Epithelial cell of esophagus (primary cell): ENCODE results near the gene PCYOX1L.
"Not testable (repeated sequence)": the region's sequence is repeated elsewhere in the genome, so short reads cannot be mapped to it uniquely, and the experiment has no call there.

Experiments
- DNase-seq: peaks from one replicate; pipeline ENCODE4 v3.0.0; 2010; ENCODE audit warnings: low read depth
- H3K4me3 ChIP-seq: 2 replicates; pipeline ENCODE4 v1.5.1; 2011; ENCODE audit warnings: mild to moderate bottlenecking, low read length, control low read depth
- TF ChIP-seq, protein P1 (sequence below): IDR thresholded peaks from 2 replicates; pipeline ENCODE4 v1.5.1; 2011; ENCODE audit warnings: low read depth, mild to moderate bottlenecking, low read length, control low read depth, inconsistent platforms; ENCODE audit not compliant: insufficient read depth; ENCODE audit errors: missing control alignments

Gene PCYOX1L

DNA sequence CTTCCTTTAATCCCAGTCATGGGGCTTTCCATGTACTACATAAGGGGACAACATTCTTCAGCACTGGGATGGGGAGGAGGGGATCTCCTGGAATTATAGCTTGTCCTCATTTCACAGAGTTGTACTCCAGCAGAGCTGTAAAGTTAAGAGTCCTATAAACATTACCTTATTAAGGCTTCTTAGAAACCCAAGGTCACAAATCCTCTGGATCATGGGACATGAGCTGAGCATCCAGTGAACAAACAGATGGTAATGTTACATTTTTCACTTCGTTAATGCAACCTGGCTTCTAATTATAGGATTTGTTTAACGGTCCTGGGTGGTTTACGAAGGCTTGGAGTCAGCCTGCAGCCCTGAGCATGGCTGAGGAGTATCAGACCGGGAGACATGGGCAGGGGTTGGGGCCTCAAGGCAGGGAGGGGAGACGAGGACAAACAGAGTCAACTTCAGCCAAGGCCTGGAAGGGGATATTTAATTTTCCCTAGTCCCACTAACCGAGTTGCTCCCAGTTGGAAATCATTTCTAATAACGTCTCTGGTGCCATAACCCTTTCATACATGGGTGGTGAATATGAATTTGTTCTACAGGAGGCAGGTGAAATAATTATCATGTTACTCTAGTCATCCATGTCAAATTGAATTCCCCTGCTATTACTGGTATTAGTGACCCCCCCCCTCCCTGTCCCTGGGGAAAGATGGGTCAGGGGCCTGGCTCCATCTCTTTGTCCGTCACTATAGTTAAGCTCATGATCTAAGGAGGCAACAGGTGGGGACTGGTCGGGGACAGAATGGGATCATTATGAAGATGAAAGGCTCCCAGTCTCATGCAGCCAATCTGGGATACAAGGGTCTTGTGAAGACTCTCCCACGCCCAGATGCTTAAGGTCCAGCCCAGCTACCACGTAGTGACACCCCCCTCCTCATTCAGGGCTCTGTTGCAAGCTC is 32.0 kb downstream of the PCYOX1L start:
- no peak for DNase-seq
- TF ChIP-seq, protein P1, sequence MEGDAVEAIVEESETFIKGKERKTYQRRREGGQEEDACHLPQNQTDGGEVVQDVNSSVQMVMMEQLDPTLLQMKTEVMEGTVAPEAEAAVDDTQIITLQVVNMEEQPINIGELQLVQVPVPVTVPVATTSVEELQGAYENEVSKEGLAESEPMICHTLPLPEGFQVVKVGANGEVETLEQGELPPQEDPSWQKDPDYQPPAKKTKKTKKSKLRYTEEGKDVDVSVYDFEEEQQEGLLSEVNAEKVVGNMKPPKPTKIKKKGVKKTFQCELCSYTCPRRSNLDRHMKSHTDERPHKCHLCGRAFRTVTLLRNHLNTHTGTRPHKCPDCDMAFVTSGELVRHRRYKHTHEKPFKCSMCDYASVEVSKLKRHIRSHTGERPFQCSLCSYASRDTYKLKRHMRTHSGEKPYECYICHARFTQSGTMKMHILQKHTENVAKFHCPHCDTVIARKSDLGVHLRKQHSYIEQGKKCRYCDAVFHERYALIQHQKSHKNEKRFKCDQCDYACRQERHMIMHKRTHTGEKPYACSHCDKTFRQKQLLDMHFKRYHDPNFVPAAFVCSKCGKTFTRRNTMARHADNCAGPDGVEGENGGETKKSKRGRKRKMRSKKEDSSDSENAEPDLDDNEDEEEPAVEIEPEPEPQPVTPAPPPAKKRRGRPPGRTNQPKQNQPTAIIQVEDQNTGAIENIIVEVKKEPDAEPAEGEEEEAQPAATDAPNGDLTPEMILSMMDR, result no peak

DNA sequence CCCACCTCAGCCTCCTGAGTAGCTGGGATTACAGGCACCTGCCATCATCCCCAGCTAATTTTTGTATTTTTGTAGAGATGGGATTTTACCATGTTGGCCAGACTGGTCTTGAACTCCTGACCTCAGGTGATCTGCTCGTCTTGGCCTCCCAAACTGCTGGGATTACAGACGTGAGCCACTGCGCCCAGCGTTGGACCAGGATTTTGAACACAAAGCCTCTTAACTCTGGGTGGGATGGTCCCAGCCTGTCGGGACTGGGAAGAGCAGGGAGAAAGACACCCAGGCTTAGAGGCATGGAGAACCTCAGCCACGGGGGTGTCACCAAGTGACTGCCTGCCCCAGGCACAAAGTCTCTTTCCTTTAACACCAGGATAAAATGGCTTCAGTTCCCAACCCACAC is 33.2 kb downstream of the PCYOX1L start:
- H3K4me3 ChIP-seq, DNase-seq: not testable (repeated sequence)

More for the DNA sequence above, 32.0 kb downstream of the PCYOX1L start:
- H3K4me3 ChIP-seq, result no peak overlapping the region

DNA sequence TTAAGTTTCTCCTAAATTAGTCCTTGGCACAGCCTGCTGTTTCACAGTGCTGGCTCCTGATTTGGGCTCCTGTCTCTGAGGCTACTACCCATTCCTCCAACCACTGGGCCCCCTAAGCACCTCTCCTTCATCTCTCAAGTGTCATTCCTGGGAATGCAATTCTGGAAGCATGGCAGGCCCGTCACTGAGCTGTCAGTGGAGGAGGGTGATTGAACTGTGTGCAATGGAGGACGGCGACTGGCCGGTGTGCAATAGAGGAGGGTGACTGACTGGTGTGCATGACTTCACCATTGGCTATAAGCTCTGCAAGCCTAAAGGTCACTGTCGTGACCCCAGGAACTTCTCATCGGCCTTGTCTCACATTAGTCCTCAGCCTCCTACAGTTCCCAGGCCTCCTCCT is 33.7 kb downstream of the PCYOX1L start:
- DNase-seq, result no peak
- no peak overlapping the region for H3K4me3 ChIP-seq
- TF ChIP-seq, protein P1, result no peak

DNA sequence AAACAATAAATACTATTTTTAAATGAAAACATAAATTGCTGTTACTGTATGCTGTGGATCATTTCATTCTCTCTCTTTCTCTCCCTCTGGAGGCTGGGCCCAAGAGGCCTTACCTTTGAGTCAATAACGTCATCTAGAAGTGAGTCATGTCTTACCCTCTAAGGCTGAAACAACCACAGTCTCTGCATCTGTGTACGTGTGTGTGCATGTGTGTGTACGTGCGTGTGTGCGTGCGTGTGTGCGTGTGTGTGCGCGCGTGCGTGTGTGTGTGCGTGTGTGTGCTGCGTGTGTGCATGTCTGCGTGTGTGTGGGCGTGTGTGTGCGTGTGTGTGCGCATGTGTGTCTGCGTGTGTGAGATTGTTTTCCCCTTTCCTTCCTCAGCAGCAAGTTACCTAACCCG is 34.9 kb downstream of the PCYOX1L start:
- TF ChIP-seq, protein P1, result no peak
- peak; percentile 83 for DNase-seq
- no peak overlapping the region for H3K4me3 ChIP-seq

DNA sequence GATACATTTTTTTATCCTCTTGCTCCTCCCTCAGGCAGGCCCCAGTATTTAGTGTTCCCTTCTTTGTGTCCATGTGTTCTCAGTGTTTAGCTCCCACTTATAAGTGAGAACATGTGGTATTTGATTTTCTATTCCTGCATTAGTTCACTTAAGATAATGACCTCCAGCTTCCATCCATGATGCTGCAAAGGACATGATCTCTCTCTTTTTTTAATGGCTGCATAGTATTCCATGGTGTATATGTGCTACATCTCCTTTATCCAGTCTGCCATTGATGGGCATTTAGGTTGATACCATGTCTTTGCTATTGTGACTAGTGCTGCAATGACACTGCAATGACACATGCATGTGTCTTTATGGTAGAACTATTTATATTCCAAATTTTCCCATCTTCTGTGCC is 37.1 kb downstream of the PCYOX1L start:
- not testable (repeated sequence) for H3K4me3 ChIP-seq, DNase-seq

DNA sequence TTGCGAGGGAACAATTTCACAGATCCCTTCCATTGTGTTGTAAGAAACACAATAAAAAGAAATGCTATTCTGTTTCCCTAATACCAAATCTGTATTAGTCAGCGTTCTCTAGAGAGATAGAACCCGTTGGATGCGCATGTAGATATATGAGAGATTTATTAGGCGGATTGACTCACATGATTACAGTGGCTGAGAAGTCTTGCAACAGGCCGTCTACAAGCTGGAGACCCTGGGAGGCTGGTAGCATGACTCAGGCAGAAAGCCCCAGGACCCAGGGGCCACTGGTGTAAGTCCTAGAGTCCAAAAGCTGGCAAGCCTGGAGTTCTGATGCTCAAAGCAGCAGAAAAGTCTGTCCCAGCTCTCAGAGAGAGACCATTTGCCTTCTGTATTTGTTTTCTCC is 39.7 kb downstream of the PCYOX1L start:
- TF ChIP-seq, protein P1, result no peak
- no peak for DNase-seq

DNA sequence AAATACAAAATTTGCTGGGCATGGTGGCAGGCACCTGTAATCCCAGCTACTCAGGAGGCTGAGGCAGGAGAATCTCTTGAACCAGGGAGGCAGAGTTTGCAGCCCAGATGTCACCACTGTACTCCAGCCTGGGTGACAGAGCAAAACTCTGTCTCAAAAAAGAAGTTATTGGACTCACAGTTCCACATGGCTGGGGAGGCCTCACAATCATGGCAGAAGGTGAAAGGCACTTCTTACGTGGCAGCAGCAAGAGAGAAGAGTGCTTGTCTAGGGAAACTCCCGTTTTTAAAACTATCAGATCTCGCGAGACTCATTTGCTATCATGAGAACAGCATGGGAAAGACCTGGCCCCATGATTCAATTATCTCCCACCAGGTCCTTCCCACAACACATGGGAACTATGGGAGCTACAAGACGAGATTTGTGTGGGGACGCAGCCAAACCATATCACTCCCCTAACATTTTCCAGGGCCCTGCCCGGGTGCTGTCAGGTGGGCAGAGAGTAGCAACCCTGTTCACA is 41.0 kb downstream of the PCYOX1L start:
- DNase-seq, H3K4me3 ChIP-seq: not testable (repeated sequence)

More for the DNA sequence above, 39.7 kb downstream of the PCYOX1L start:
- no peak overlapping the region for H3K4me3 ChIP-seq

DNA sequence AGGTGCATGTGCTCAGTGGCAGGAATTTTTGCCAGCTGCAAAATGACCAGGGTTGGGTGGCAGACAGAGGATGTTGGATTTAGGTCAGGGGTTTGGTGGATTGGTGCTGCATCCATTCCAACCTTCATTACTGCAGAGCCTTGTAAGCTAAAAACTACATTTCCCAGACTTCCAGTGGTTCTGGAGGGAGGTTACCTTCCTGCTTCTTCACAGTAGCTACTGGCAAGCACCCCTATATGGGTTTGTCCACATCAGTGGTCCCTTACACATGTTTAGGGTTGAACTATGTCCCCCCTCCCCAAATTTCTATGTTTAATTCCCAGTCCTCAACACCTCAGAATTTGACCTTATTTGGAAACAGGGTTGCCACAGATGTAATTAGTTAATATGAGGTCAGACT is 41.9 kb downstream of the PCYOX1L start:
- DNase-seq, result no peak
- H3K4me3 ChIP-seq, result no peak overlapping the region
- TF ChIP-seq, protein P1, result no peak
